GM03348 (cell line): ENCODE data around the gene EML5.
A peak's percentile ranks its signal among the peaks of the same experiment; 100 is the strongest.

ENCODE experiments used
- DNase-seq: peaks from one replicate; pipeline ENCODE4 v3.0.0; 2012; ENCODE audit warnings: low spot score

Gene EML5

GRCh38 chr14:88614218-88614907, 178.4 kb downstream of the EML5 start:
- peak; percentile 65 for DNase-seq

GRCh38 chr14:88613552-88614010, 179.2 kb downstream of the EML5 start:
- peak; percentile 11 for DNase-seq

DNA sequence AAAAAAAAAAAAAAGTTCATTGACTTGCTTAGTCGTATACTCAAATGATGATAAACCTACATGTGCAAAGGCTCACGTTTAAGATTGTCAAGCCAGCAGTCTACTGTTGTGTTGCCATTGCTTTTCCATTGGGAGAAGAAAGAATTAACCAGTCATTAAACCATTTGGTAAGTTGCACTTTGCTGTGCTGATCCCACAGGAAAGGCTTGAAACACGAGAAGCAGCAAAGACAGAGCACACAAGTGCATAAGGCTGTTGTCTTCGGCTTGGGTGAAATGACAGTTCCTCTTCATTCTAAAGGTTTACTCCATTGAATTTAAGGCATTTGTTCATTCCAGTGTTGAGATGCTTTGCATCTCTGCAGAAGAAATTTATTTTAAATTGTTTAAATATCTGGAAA, 179.8 kb downstream of the EML5 start:
- no peak for DNase-seq

DNA sequence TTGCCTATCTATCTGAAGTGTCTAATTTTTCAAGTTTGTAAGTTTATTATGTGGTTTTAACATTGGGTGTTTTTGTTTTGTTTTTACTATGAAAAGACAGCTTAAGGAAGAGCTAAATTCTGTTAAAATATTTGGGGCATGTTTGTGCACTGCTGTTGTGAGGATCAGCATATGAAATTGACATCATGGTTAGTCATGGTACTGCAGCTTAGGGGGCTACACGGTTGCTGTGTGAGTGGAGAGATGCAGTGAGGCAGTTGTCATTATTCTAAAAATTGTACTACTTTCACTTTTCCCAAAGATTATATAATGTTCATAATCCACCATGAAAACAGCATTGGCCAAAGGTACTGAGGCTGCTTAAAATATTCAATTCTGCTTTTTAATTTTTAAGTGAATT, 180.9 kb downstream of the EML5 start:
- no peak for DNase-seq

GRCh38 chr14:88607829-88608228, 184.9 kb downstream of the EML5 start:
- no peak for DNase-seq

DNA sequence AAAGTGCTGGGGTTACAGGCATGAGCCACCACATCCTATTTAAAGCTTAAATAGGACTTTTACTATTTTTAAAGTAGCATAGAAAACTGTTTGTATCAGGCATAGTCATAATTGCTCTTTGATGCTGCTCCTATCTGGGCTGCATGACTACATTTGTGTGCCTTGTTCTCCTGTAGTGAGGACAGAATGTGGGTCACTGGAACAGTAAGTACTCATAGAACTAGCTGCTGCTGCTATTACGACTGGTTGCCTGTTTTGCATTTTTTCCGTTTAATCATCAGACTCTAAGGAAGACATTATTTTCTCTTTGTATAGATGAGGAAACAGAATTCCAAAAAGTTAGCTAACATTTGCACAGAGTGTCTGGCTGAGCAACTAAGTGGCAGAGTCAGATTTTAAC, 187.2 kb downstream of the EML5 start:
- DNase-seq, result no peak

GRCh38 chr14:88604212-88604611, 188.5 kb downstream of the EML5 start:
- DNase-seq, result no peak

- DNase-seq, result no peak
Observed at GRCh38 chr14:88599761-88600439, 192.9 kb downstream of the EML5 start.

- no peak for DNase-seq
Observed at GRCh38 chr14:88599326-88599725, 193.4 kb downstream of the EML5 start.

GRCh38 chr14:88598097-88598675, 194.6 kb downstream of the EML5 start:
- no peak for DNase-seq

DNA sequence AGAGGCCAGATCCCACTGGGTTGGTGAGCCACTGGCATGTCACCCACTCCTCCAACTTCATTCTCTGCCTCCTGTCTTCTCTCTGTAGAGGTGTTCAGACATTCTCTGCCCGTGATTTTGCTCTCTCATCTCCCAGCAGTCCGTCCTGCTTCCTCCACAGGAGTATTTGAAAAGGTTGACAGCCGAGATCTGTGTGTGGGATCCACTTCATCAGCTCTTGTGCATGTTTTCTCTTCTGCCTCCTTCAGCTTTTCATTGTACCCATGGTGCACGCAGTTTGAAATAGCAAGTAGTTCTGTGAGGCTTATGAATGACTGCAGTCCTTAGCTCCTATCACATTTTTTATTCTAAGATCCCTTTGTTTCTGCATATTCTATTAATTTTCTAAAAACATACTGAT, 195.2 kb downstream of the EML5 start:
- DNase-seq, result no peak

- no peak for DNase-seq
Observed at GRCh38 chr14:88597038-88597437, 195.7 kb downstream of the EML5 start.

- DNase-seq, result no peak
Observed at GRCh38 chr14:88592031-88592430, 200.7 kb downstream of the EML5 start.

GRCh38 chr14:88590173-88590572, 202.6 kb downstream of the EML5 start:
- no peak for DNase-seq

DNA sequence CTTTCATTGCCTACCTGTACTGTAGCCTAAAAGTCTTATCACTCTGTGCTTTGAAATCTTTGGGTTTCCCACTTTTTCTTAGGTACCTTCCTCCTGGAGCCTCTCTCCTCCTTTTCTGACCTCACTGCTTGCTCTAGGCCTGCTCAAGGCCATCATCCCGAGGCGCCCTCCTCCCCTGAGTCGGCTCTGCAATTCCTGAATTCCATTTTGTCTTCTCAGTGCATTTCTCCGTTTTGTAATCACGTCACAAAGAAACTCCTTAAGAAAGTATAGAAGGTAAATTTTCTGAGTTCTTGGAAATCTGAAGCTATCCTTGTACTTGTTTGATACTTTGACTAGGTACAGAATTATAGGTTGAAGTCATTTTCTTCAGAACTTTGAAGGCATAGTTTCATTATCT, 204.7 kb downstream of the EML5 start:
- DNase-seq, result no peak

GRCh38 chr14:88584451-88584850, 208.3 kb downstream of the EML5 start:
- DNase-seq, result no peak

GRCh38 chr14:88576222-88576621, 216.5 kb downstream of the EML5 start:
- no peak for DNase-seq

- DNase-seq, result no peak
Observed at GRCh38 chr14:88572117-88572516, 220.6 kb downstream of the EML5 start.

GRCh38 chr14:88568196-88568595, 224.6 kb downstream of the EML5 start:
- no peak for DNase-seq

DNA sequence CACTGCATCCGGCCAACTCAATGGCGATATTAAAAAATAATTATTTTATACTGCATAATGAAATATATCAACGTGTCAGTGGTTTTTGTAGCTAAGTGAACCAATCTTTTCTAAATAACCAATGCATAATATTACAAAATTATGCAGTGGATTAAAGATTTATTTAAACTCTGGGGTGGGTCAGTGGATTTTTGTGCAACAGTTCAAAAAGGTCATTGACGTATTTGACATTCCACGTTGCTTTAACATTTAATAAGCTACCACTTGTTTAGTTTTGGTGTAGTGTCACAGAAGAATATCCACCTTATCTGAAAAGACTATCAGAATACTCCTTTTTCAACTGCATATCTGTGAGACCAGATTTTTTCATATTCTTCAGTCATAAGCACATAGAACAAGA, 227.3 kb downstream of the EML5 start:
- no peak for DNase-seq

- DNase-seq, result no peak
Observed at GRCh38 chr14:88563845-88564244, 228.9 kb downstream of the EML5 start.

DNA sequence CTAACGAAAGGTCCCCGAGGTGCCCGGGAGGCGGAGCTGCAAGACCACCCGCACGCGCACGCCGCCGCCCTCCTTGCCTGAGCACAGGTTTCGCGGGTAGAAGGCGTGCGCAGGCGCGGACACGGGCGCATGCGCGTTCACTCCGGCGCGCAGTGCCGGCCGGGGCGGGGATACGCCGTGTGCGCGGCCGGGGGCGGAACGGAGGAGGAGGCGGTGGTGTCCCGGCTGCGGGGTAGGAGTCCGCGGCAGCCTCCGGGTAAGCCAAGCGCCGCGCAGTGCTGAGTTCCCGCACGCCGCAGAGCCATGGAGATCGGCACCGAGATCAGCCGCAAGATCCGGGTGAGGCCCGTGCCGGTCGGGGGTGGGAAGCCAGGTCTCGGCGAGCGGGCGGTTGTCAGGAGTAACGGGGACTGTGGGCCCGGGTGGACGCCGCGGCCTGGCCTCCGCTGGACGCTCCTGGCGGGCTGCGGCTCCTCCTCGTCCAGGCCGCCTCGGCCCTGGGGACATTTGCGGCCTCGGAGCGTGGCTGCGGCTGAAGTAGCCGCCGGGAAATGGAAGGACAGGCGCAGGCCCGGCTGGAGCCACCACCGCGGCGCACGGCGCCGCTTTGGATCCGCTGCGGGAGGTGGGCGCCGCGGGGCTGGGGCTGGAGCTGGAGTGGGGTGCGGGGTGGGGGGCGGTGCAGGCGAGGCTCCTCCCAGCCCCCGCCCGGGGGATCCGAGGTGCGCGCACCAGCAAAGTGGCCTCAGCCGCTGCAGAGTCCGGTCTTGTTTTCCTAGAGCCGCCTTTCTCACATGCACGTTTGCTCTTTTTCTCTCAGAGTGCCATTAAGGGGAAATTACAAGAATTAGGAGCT, 229.7 kb downstream of the EML5 start, which contains the start of gene ZC3H14:
ZC3H14 (plus strand) TSS at position 207 of the 856 bp plus-strand sequence; CDS start at position 304, 97 bp downstream.
- peak; percentile 98 for DNase-seq

- no peak for DNase-seq
Observed at GRCh38 chr14:88562532-88562830, 230.3 kb downstream of the EML5 start.
